Measurements from ENCODE around the gene XXYLT1.
"Not testable (repeated sequence)": the region's sequence is repeated elsewhere in the genome, so short reads cannot be mapped to it uniquely, and the experiment has no call there.

The XXYLT1 gene, protein sequence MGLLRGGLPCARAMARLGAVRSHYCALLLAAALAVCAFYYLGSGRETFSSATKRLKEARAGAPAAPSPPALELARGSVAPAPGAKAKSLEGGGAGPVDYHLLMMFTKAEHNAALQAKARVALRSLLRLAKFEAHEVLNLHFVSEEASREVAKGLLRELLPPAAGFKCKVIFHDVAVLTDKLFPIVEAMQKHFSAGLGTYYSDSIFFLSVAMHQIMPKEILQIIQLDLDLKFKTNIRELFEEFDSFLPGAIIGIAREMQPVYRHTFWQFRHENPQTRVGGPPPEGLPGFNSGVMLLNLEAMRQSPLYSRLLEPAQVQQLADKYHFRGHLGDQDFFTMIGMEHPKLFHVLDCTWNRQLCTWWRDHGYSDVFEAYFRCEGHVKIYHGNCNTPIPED

DNA sequence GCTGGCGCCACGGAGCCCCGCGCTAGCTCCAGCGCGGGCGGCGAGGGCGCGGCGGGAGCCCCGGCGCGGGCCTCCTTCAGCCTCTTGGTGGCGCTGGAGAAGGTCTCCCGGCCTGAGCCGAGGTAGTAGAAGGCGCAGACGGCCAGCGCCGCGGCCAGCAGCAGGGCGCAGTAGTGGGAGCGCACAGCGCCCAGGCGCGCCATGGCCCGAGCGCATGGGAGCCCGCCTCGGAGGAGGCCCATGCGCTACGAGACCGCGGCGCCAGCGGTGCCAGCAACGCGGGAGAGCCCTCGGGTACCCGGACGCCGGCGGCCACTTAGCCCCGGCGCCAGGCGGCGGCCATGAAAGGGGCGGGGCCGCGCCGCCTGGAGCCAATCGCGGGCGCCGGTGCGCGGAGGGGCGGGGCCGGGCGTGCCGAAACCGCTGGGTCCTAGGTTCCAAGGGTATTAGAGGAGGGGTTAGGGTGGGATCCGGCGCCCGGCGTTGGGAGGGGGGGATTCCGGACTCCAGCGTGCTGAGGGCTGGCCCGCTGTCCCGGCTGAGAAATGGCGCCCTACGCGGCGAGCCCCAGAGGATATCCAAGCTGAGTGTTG is at the start of gene XXYLT1:
Gene XXYLT1, minus strand, starts transcription at position 343 of the 593 bp plus-strand sequence. Its CDS starts 101 bp downstream, at position 242.
- DNase-seq (ENCODE audit: low read depth) = no peak

DNA sequence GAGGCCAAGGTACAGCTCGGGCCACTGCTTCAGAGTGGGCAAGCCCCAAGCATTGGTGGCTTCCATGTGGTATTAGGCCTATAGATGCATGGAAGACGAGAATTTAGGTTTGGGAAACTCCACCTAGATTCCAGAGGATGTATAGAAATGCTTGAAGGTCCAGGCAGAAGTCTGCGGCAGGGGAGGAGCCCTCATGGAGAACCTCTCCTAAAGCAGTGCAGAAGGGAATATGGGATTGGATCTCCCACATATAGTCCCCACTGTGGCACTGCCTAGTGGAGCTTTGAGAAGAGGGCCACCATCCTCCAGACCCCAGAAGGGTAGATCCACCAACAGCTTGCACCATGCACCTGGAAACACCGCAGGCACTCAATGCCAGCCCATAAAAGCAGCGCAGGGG is 48.1 kb upstream of the XXYLT1 start:
- DNase-seq (ENCODE audit: low read depth) = no peak

DNA sequence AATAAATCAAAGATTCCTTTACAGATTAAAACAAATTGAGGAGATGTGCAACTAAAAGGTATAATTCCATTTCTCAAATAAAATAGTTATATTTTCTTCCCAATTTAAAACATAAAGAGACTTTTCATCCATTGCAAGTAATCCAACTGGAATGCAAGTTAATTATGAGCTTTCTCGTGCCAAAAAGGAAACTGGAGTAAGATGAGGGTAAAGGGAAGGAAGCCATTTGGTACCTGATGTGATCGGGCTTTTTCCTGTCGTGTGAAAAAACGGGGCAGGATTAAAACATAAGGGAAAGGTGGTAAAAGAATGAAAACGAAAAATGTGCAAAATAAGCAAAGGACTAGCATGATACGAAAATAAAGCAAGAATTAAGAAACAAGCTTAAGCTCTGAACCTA is 41.8 kb upstream of the XXYLT1 start:
- DNase-seq (ENCODE audit: low read depth) = no peak

DNA sequence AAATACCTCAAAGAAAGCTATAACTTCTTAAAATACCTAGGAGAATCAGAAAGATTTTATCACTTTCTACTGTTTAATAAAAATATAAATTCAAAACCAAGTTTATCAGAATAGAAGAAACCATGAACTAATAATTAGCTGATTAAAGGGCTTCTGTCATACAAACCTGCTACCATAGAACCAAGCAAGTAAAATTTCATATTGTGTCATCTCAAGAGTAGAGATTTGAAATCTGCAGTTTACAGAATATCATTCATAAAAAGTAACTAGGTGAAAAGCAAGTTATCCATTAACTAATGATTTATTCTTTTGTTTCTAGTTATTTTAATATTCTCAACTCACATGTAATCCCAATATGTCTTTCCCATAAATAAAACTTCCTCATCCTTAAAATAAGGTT is 36.8 kb upstream of the XXYLT1 start:
- DNase-seq (ENCODE audit: low read depth) = no peak

DNA sequence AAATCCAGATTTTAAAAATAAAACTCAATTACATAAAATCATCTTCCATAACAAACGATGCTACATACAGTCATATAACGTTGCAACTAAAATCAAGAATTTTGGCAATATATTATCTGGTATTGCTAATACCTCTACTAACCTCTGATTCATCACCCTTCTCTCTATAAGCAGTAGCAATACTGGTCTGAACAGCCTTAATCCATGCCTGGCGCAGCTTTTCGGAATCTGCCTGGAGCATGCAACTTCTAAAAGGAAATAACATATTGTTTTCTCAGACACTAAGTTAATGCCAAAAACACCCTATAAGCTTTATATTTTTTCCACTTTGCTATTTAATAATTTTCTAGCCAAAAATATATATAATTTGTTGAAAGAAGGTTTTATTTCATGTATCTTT is 35.4 kb upstream of the XXYLT1 start:
- no peak for DNase-seq (ENCODE audit: low read depth)

DNA sequence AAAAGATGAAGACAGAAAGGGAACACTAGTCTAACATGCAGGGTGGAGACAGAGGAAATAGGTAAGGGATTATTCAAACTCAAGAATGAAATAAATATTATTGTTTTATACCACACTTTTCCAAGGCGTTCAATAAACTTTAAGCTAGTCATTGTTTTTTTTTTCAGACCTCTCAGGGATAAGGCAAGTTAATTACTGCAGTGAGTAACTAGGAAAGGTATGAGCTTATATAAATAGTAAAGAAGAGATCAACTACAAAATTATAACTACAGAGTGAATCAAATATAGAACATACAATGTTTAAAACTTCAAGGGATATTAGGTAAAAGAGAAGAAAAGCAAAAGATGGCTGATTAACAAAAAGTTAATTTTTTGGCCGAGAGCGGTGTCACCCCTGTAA is 31.5 kb upstream of the XXYLT1 start:
- DNase-seq (ENCODE audit: low read depth) = no peak

DNA sequence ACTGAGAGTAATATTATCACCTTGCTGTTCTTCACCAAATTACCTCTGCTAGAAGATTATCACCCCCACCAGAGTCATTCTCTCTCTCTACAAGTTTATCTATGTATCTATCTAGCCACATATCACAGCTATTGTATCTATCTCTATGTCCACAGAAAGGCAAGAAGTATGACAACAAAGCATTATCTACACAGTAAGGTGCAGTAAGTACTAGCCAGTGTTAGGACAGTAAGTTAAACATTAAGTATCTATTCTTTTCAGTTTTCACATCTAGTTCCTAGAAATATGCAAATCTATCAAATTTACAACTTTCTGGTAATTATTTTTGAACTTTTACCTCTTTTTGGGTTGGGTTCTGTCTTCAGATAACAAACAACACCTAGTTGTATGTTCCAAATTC is 26.5 kb upstream of the XXYLT1 start:
- no peak for DNase-seq (ENCODE audit: low read depth)

DNA sequence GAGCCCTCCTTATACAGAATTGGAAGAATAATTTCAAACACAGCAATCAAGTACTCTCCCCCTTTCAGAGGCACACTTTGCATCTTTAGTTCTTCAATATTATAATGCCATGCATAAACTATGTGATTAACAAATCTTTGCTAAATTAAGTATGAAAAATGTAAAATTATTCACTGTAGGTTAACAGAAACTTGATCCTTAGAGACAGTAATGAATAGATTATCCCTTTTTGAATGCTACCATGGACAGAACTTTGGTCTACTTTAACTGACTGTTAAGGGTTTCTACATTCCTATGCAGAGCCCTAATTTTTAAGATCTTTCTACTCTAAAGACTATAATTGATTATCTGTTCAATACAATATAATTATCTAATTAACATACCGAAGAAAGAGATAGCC is 25.7 kb upstream of the XXYLT1 start:
- no peak for DNase-seq (ENCODE audit: low read depth)

DNA sequence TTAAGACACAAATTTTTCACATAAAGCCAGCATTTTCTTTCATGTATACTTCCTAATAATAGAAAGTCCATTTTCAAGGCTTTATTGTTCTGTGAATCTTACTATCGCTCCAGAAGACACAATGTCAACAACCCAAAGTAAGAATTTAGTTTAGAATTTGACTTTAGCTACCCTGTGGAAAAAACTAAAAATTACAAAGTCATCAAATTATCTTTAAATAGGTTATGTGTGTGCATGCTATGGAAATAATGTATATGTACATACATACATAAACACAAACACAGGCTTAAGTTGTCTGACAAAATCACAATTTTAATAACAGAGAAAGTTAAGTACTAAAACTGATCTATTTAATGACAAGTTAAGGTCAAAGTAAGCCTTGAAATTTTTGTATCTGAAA is 20.2 kb upstream of the XXYLT1 start:
- no peak for DNase-seq (ENCODE audit: low read depth)

DNA sequence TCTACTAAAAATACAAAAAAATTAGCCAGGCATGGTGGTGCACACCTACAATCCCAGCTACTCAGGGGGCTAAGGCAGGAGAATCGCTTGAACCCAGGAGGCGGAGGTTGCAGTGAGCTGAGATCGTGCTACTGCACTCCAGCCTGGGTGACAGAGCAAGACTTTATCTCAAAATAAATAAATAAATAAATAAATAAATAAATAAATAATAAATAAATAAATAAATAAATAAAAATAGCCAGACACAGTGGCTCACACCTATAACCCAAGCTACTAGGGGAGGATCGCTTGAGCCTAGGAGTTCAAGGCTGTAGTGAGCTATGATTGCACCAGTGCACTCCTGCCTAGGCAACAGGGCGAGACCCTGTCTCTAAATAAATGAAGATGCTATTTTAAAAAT is 19.7 kb upstream of the XXYLT1 start:
- not testable (repeated sequence) for DNase-seq (ENCODE audit: low read depth)

DNA sequence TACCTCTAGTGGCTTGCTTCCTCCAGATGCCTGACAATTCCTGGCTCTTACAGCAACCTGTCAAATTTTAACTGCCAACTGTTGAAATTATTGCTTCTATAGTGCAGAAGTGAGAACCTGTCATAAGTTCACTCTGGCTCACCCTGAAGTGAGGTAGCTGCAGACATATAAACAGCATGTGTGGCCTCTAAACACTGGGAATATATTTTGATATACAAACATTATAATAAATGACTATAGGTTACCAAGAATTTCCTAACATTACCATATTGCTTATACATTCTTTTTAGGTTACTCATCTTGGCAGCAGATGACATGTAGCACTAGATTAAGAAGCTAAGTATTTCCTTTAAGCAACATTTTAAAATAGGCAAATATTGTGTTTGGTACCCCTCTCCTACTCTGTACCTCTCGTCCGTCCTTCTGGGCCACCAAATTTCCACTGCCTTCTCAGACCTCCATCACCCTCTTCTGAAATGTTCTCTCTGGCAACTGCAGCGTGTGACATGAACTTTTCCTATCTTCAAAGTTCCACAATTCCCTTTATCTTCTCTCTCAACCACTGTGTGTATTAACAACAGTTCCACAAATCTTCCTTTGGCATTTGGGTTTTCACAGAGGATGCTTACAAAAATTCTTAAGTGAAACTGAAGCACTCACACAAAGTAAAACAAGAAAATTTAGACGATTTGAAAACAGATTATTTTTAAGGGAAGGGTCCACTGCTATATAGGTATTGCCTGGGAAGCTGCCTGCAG is 15.3 kb upstream of the XXYLT1 start:
- no peak for DNase-seq (ENCODE audit: low read depth)

DNA sequence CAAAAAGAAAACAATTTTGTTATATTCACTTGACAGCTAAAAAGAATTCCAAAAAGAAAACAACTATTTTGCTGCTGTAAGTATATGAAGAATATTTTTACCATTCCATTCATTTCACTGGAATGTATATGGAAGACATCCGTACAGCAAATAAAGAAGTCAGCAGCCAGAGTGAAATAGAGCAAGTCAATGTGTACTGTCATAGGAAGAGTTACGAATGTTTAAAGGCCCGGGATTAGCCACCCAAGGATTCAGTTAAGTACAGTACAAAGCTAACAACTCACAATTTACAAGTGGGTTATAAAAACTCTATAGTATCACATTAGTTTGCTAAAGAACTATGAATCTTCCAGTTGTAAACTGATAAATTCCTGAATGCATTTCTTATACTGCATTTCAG is 14.4 kb upstream of the XXYLT1 start:
- no peak for DNase-seq (ENCODE audit: low read depth)

DNA sequence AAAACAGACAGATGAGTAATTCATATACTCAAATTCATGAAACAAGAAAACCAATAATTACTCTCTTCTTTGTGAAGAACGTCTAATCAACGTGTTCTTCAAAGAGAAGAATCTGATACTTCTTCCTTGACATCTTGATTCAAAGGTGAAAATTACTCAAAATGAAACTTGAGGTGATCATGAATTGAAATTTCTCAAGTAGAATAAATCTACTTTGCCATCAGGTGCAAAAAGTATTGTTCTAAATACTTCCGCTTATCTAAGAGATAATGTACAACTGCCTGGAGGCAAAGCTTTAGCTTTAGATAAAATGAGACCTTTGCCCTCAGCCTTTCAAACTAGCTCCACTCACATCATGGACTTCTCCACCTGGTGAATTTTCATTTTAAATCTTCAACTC is 13.9 kb upstream of the XXYLT1 start:
- DNase-seq (ENCODE audit: low read depth) = no peak

DNA sequence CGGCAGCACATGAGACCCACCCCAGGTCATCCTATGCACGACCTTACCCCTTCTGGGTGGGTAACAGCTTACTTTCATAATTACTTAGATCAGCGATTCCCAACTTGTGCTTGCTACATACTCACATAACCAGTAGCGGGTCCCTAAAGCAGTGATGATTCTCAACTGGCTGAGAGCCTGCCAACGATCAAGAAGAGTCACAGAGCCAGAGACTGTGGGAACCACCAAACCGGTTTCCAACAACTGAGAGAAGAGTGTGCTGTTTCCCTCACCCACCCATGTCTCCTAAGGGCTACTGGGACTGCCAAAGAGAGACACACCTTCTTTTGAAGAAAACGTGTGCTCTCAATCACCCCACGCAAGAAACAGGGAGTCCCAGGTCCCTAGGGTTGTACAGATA is 12.0 kb upstream of the XXYLT1 start:
- DNase-seq (ENCODE audit: low read depth) = no peak

DNA sequence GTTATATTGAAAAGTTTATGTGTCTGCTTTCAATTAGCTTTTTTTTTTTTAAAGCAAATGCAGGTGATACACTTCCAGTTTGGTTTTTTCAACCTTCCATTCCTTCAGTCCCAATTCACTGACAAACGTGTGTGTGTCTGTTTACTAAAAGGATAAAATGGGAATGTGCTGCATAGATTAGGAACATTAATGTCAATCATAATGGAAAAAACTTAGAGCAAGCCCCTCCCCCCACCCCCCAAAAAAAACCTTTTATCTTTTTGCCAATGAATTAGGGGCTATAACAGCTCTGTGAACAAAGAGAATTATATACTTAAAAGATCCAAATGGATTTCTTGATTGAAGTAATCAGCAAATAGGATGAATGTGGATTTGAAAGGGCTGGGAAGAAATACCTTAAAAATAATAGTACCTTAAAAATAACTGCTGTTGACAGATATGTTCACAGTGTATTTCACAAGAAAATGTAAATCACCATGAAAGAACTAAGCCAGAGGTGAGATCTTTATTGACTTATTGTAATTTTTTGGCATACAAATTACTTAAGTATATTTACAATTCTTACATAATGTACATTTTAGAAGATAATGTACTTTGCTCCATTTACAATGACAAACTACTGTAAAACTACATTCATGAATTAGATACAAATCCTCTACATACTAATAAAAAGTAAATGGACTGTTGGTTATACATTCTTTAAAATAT is 3.5 kb upstream of the XXYLT1 start:
- DNase-seq (ENCODE audit: low read depth) = no peak

DNA sequence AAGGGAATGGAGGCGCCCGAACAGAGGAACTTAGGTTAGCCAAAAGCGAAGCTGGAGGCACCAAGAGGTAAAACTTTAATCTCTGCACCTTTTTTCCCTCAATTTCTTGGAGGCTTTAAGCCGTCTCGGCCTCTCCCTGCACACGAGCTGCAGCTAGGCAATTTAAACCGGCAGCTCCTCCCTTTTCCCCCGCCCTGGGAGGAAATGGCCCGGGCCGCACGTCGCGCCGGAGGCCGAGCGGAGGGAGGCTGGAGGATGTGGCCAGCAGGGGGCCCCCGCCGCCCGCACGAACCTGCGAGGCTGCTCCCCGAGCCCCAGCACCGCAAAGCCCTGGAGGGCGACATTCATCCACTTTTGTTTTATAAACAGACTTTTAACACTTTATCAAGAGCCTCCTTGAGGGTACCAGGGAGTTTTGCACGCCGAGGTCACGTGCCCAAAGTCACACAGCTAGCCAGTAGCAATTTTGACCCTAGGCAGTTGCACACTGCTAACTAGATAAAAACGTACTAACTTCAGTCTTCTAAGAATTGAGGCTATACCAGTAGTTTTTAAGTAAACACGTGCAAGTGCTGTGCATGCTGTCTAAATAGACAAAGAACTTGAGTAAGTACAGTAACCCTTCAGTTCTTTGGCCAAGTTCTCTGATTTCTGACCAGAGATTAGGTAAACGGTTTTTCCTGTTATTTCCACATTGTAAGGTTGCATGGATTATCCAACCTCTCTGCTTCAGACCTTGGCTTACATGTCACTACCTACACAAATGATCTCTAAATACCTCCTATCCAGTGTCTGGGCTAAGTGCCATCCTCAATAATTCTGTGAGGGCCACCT is 668 bp upstream of the XXYLT1 start:
- peak; percentile 79 for DNase-seq (ENCODE audit: low read depth)

DNA sequence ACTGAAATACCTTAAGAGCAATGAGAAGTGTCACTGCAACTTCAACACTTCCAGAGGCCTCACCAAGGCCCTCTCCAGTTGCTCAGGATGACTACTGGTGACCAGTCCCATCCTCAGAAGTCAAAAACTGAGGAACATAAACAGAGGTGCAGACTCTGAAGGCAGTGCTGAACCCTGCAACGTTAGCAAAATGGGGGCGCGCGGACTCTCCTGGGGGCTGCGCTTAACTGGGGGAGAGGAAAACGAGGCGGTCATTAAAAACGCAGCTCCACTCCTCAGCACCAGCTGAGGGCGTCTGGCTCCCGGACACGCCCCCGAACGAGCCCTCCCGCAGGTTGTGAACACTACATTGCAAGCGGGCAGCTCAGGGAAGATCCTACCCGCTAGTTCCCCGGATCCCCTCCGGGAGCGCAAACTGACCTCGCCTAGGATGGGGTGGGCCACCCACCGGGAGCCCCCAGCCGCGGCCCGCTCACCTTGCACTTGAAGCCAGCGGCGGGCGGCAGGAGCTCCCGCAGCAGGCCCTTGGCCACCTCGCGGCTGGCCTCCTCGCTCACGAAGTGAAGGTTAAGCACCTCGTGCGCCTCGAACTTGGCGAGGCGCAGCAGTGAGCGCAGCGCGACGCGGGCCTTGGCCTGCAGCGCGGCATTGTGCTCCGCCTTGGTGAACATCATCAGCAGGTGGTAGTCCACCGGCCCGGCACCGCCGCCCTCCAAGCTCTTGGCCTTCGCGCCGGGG is 711 bp downstream of the XXYLT1 start:
- DNase-seq (ENCODE audit: low read depth) = no peak

DNA sequence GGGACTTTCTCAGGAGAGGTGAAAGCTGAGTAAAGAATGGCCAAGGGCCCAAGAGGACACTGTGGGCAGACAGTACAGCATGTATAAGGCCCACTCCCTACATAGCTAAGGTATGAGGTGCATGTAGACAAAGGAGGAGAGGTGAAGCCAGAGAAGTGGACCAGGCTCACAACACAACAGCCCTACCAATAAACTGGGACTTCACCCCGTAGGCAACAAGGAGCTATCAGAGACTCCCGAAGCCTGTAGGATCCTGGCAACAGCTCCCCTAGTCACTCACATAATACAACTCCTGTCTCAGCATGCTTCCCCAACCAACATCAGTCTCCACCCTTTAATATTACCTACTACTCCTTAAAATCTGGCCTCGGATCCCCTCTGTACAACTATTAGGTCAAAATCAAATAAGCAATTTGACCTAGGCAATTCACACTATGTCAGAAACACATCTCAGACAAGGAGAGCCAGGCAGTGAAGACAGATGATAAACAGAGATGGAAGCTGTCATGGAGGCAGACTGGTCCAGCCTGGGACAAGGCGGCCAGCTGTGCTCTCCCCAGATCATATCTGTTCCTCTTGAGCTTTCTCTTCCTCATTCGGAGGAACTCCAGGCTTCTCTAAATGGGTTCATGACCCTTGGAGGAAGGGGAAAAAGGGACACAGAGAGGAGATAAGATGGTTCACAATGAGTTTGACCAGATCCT is 1.4 kb downstream of the XXYLT1 start:
- no peak for DNase-seq (ENCODE audit: low read depth)

DNA sequence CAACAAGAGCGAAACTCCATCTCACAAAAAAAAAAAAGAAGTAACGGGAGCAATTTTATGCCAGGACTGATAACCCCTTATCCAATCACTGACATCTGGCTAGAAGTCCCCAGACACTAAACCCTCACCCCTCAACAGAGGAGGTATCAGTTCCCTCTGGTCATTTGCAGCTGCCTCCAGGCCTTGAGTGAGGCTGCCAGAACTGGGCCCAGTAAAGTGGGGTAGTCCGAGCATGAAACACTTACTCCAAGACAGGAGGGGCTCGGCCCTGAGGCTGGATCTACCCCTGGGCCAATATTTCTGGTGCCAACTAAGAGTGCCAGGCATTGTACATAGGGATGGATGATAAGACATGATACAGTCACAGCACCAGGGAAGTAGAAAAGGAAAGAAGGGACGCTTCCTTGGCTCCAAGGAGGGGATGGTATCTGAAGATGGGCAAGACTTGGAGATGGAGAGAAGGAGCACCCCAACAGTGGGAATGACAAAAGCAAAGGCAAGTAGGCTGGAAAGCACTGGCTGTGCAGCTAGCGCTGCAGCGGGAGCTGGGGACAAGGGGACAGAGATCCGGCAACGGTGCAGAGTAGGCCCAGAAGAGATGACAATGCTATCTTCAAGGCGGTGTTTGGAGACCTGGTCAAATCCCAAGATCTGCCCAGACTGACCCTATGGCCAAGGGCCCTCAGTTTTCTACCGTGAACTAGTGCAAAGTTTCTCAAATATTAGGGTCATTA is 2.2 kb downstream of the XXYLT1 start:
- no peak for DNase-seq (ENCODE audit: low read depth)

DNA sequence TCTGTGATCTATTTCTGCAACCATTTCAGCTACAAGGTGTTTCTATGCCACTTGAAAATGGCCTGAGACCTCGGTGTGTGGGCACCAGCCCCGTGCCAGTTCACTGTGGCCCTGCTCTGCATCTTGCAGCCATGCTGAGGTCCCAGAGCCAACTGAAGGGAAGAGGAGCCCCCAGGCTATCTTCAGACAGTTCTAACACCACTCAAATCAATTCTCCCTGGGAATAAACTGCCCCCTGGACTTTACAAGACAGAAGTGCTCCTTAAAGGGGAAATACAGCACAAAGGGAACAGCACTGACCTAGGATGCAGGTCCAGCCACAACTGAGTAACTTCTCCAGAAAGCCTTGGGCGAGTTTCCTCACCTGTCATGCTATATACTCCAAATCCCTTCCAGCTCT is 3.9 kb downstream of the XXYLT1 start:
- no peak for DNase-seq (ENCODE audit: low read depth)
